KG1 (cell line): ENCODE results near the gene NECTIN4.
A peak's percentile ranks its signal among the peaks of the same experiment; 100 is the strongest.

ENCODE experiments used
- DNase-seq: peaks from one replicate; lab custom pipeline; 2025; lab: John Stamatoyannopoulos, UW

The NECTIN4 gene

DNA sequence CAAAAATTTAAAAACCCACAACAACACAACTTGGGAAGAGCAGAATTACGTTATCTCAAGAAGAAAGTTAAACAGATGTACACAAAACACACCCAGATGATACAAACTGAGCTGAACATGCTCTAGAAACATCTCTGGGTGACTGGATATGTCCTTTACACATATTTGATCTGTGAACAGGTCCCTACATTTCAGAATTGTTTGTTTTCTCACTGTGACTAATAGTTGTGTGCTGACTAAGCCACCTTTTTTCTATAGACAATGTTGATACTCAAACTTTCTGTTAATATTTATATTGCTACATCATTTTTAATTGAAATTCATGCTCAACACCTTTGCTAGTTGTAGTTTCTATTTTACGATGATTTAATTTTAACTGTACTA lies 67.4 kb downstream of the NECTIN4 start:
- no peak for DNase-seq

DNA sequence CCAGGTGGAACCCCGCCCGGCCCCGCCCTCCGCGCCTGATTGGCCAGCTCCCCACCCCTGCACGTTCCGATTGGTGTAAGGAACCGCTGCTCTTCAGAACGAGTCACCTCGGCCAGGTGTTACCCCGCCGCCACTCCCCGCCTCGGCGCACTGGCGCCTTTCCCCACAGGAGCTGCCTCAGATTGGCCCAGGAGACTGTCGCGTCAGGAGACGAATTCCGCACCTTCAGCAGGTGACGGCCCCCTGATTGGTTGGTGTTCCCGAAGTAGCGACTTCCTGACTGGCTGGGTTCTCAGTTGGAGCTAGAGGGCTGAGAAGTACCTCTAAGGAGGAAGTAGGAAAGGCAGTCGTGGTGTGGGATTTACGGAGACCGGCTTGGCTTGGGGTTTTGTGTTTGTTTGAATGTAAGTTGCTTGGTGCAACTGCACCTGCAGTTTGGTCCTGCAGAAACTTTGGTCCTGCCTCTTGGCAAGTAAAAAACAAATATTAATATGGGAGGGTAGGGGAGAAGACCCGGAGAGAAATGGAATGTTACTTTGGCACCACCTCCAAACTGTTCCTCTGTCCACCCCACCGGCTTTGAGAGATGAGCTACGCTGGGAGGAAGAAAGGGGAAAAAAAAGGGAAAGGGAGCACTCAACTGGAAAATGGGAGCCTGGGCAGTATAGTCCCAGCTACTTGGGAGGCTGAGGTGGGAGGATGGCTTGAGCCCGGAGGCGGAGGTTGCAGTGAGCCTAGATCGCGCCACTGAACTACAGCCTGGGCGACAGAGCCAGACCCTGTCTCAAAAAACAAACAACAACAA lies 68.0 kb downstream of the NECTIN4 start:
- peak; percentile 75 for DNase-seq
